Lower leg skin (tissue), 4 donors: ENCODE measurements around the gene CITED2. TPM values are rescaled to one million over a fixed set of nuclear protein-coding genes. Genes with fewer than 3 reads are reported as not detected.
A peak's percentile ranks its signal among the peaks of the same experiment; 100 is the strongest.

Experiments
- DNase-seq, 2 donors: peaks; one replicate each; pipeline ENCODE4 v3.0.0-alpha.2; 2019; ENCODE audit warnings: low spot score in 2 of 2
- H3K4me3 ChIP-seq: fragments of 200-600 bp; sonication (generic); 2 replicates; pipeline ENCODE4 v1.5.1; 2017; ENCODE audit warnings: mild to moderate bottlenecking, low read depth; ENCODE audit not compliant: poor library complexity, severe bottlenecking
- CTCF ChIP-seq, 3 donors: fragments of 450-650 bp; IDR thresholded peaks; one replicate each; pipeline ENCODE4 v1.5.1; 2016; ENCODE audit warnings: antibody characterized with exemption in 3 of 3, mild to moderate bottlenecking in 3 of 3, moderate library complexity in 2 of 3
- POLR2A ChIP-seq, 2 donors: fragments of 450-650 bp; IDR thresholded peaks; one replicate each; pipeline ENCODE4 v1.6.1; 2016 to 2017; ENCODE audit warnings: antibody characterized with exemption in 2 of 2, mild to moderate bottlenecking in 1 of 2, moderate library complexity in 1 of 2
- WGBS, 2 donors: methylation state at CpG; one replicate each; pipeline ENCODE4 v1.1.5; 2018; 5-methylcytosine and 5-hydroxymethylcytosine counted together
- intact Hi-C: fragments of 100-400 bp; cut with DNase I; formaldehyde crosslinking; loops from one replicate; pipeline ENCODE4 v1.15.0; 2023; ENCODE audit warnings: low total_unique reads
- total RNA-seq, 4 donors: library from RNA; depleted of rRNA; stranded (reverse); fragments of >200 nt; gene quantifications; one replicate each; pipeline ENCODE4 v1.1.0, GENCODE V29; 2016

Gene CITED2
- total RNA-seq, 4 donors from 2014 or later, result 155 to 313 (median 257) TPM

- intact Hi-C loops, result loop anchor here (10.0 kb wide), 2 partner anchors 61 to 541 kb away; partner anchors contain the start of gene TXLNB
- 93 to 98% methylated on average over 7 of the region's 7 CpGs for WGBS, 2 donors
These were observed 18.5 kb downstream of the CITED2 start for GRCh38 chr6:139355777-139356445.

GRCh38 chr6:139355172-139355571, 19.3 kb downstream of the CITED2 start:
- no peak overlapping the region for H3K4me3 ChIP-seq
- WGBS, 2 donors, result 96 to 97% methylated on average over 2 of the region's 2 CpGs
- no peak for TF ChIP-seq POLR2A (IDR thresholded peaks at IDR 0.05)
- no peak for TF ChIP-seq CTCF (IDR thresholded peaks at IDR 0.05)
- intact Hi-C loops, result loop anchor here (10.0 kb wide), 2 partner anchors 60 to 540 kb away; partner anchors contain the start of gene TXLNB
- DNase-seq, result no peak

More at GRCh38 chr6:139355777-139356445, 18.5 kb downstream of the CITED2 start:
- TF ChIP-seq CTCF (IDR thresholded peaks at IDR 0.05) (no peak), POLR2A (IDR thresholded peaks at IDR 0.05) (no peak)
- no peak for DNase-seq
- H3K4me3 ChIP-seq, result no peak overlapping the region

- intact Hi-C loops, result loop anchor here (10.0 kb wide), 2 partner anchors 59 to 539 kb away; partner anchors contain the start of gene TXLNB
- no peak for DNase-seq
- no peak overlapping the region for H3K4me3 ChIP-seq
- WGBS, 2 donors, result 35 to 50% methylated on average over 4 of the region's 4 CpGs
- TF ChIP-seq CTCF (IDR thresholded peaks at IDR 0.05) (no peak), POLR2A (IDR thresholded peaks at IDR 0.05) (no peak)
These were observed 20.3 kb downstream of the CITED2 start for GRCh38 chr6:139354189-139354588.

- H3K4me3 ChIP-seq, result no peak overlapping the region
- TF ChIP-seq CTCF (IDR thresholded peaks at IDR 0.05) (no peak), POLR2A (IDR thresholded peaks at IDR 0.05) (no peak)
- intact Hi-C loops, result loop anchor here (10.0 kb wide), 2 partner anchors 55 to 535 kb away; partner anchors contain the start of gene TXLNB
- peak in 1 of 2 donors; percentile 49 for DNase-seq
- 19 to 47% methylated on average over 5 of the region's 5 CpGs for WGBS, 2 donors
These were observed 24.9 kb downstream of the CITED2 start for GRCh38 chr6:139349464-139350020.

GRCh38 chr6:139346392-139346791, 28.1 kb downstream of the CITED2 start:
- no peak overlapping the region for H3K4me3 ChIP-seq
- no peak for DNase-seq
- intact Hi-C loops, result no loop called here
- TF ChIP-seq POLR2A (IDR thresholded peaks at IDR 0.05), result no peak
- TF ChIP-seq CTCF (IDR thresholded peaks at IDR 0.05), result no peak
- 96 to 97% methylated on average over 2 of the region's 2 CpGs for WGBS, 2 donors
